Gastrocnemius medialis (tissue), 4 donors: ENCODE data around the gene UBE2L6.

Experiments
- CTCF ChIP-seq, 5 experiments: fragments of 450-650 bp in 3 of 5; fragments of 200-600 bp in 2 of 5; sonication (generic) in 2 of 5; IDR thresholded peaks in 4 of 5; conservative IDR thresholded peaks in 1 of 5; 1 replicate in 4 of 5; 2 replicates in 1 of 5; pipeline ENCODE4 v1.5.1; 2016 to 2019; ENCODE audit warnings: antibody characterized with exemption in 5 of 5, mild to moderate bottlenecking in 3 of 5, moderate library complexity in 3 of 5
- POLR2A ChIP-seq, 2 donors: fragments of 450-650 bp; IDR thresholded peaks; one replicate each; pipeline ENCODE4 v1.6.1; 2017; ENCODE audit warnings: antibody characterized with exemption in 2 of 2, mild to moderate bottlenecking in 2 of 2, moderate library complexity in 2 of 2

GRCh38 chr11:57566005-57566904 is 1.2 kb downstream of the UBE2L6 start:
- TF ChIP-seq CTCF (IDR thresholded peaks at IDR 0.05 in 4 of 5, conservative IDR thresholded peaks at IDR 0.05 in 1 of 5) (no peak), POLR2A (IDR thresholded peaks at IDR 0.05) (no peak)
